SK-N-DZ (cell line): ENCODE measurements around the gene NUBP2.
"Not testable (repeated sequence)": the region's sequence is repeated elsewhere in the genome, so short reads cannot be mapped to it uniquely, and the experiment has no call there.

ENCODE experiments used
- DNase-seq: peaks from one replicate; pipeline ENCODE4 v3.0.0-alpha.2; 2015; ENCODE audit warnings: low spot score

NUBP2 gene

DNA sequence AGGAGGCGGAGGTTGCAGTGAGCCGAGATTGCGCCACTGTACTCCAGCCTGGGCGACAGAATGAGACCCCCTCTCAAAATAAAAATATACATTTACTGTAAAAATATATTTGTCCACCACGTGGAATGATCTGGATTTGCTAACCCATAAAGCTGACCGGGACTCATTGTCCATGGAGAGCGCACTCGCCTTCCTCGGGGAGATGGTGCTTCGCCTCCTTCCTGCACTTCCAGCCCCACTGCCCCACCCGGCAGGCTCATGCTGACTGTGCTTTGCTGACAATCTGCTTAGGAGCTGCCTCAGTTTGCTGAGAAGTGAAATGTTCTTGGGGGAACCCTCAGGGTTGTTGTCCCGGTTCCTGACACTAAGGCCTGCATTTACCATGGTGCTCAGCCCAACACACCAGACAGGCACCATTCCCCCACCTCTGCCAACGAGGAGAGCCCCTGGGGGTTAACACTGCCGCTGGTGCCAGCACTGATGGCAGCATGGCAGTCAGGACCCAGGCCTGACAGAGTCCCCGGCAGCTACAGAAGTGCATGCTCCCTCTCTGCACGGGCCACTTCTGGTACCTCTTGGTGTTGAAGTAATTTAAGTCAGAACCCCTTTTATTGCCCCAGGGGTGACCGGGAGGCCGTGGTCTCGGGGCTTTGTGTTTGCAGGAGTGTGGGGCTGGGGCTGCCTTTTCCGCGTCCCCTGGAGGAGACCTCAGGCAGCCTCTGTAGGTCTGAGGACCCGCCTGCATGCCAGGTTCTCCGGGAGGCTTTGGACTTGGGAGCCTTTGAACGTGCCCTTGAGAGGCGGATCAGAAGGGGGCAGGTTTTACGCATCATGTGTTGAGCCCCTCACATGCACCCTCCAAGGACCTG lies 2.5 kb downstream of the NUBP2 start:
- DNase-seq = no peak

DNA sequence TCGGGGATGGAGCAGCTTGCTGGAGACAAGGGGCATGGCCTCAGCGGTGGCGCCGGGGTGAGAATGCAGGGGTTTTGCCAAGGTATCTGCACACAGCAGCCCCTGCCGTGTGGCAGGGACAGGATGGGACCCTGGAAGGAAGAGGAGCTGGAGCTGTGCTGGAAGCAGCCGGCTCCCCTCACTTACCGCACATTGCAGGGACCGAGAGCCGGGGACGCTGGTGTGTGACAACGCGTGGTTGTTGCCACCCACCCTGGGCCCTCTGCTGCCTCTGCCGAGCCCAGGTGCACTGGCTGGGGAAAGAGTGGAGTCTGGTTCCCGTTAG lies 3.0 kb downstream of the NUBP2 start:
- DNase-seq = no peak

DNA sequence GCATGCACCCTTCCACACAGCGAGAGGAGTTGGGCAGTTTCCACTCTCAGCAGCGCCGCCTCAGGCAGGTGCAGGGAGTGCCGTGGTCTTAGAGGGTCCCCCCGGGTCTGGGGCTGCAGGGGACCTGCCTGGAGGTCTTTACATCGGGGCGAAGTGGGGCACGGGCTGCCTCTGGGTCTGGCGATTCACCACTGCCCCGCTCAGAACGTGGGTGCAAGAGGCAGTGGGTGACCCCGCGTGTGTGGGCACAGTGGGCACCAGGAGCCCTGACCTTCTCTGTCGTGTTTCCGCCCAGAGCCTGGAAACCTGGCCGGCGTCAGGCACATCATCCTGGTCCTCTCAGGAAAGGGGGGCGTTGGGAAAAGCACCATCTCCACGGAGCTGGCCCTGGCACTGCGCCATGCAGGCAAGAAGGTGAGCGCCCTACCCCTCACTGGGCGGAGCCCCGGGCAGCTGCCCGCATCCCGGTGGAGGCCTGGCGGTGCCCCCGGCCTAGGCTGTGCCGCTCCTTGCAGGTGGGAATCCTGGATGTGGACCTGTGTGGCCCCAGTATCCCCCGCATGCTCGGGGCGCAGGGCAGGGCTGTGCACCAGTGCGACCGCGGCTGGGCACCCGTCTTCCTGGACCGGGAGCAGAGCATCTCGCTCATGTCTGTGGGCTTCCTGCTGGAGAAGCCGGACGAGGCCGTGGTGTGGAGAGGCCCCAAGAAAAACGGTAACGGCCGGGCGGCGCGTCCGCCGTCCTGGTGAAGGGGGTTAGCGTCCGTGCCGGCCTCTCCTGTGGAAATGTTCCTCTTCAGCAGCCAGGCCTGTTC lies 3.7 kb downstream of the NUBP2 start:
- no peak for DNase-seq

DNA sequence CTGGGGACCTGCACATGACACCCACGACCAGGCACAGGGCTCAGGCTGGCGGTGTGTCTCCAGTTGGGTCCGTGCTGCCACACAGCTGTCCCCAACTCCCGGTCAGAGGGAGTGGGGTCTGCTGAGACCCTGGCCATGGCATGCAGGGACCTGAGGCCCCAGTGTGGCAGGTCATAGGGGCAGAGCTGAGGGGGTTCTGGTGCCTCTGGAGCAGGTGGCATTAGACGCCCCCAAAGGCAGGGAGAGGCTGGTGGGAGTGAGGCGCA lies 4.2 kb downstream of the NUBP2 start:
- no peak for DNase-seq

DNA sequence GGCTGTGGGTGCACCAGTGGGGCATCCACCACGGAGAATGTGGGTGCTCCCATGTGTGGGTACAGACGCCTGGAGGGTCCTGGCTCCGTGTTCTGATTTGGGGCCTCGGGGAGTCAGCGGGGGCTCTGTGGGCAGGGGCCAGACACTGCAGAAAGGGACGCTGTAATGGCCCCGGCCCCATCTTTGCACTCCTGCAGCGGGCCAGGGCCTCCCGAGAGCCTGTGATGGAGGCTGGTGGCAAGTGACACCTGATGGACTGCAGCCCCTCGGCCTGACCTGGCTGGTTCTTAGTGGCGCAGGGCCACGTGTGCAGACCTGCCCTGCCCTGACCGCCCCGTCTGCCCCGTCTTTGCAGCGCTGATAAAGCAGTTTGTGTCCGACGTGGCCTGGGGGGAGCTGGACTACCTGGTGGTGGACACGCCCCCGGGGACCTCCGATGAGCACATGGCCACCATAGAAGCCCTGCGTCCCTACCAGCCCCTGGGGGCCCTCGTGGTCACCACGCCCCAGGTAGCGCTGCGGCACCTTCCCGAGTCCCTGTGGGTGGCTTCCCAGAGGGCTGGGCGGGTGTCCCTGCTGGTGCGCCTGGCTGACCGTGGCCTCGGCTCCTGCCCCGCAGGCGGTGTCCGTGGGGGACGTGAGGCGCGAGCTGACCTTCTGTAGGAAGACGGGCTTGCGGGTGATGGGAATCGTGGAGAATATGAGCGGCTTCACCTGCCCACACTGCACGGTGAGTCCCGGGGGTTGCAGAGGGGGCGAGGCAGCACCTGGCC lies 4.7 kb downstream of the NUBP2 start:
- no peak for DNase-seq

DNA sequence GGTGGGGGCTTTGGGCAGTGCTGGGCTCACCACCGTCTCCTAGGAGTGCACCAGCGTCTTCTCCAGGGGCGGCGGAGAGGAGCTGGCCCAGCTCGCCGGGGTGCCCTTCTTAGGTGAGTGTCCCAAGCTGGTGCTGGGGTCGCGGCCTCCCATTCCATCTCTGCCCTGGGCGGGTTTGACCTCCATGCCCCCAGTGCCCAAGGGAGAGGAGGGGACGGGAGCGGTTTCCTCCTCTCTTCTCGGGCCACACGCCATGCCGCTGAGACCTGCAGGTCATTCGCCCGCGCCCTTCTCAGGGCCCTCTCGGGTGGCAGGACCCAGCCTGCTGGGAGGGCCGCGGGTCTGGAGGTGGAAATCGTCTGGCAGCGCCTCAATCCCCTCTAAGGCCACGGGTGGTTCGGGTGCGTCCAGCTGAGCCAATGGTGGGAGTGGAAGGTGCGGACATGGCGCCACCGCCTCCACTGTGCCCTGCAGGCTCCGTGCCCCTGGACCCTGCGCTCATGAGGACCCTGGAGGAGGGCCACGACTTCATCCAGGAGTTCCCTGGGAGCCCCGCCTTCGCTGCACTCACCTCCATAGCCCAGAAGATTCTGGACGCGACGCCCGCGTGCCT lies 5.4 kb downstream of the NUBP2 start:
- no peak for DNase-seq

DNA sequence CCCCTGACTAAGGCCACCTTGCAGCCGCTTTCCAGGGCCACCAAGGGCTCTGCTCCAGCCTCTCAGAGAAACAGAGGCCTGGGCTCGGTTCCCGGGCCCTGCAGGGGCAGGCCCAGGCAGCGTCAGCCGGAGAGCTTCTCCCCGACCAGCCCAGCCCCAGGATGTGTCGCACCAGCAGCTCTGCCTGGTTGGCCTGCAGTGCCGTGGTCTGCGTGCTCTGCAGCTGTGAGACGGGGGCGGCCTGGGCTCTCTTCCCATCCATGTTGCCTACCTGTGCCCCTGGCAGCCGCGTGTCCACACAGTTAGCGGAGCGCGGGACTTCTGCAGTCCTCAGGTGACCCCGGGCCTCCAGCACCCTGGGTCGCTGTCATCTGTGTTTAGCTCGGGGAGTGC lies 5.9 kb downstream of the NUBP2 start:
- DNase-seq = no peak

DNA sequence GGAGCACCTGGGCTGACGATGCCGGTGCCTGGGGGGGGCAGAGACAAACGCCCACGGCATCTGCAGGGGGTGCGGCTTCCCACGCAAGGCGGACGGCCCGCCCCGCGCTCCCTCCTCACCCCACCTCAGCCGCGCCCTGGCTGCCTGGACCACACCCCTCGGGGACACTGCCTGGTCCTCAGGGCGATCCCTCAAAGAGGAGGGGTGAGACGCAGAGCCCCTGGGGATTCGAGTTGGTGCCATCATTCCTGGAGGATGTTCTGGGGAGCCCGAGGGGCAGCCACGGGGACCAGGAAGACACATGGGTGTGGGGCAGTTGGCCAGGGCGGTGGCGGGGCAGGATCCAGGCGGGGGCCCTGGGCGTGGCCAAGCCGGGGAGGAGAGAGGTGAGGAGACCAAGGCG lies 6.9 kb downstream of the NUBP2 start:
- no peak for DNase-seq

DNA sequence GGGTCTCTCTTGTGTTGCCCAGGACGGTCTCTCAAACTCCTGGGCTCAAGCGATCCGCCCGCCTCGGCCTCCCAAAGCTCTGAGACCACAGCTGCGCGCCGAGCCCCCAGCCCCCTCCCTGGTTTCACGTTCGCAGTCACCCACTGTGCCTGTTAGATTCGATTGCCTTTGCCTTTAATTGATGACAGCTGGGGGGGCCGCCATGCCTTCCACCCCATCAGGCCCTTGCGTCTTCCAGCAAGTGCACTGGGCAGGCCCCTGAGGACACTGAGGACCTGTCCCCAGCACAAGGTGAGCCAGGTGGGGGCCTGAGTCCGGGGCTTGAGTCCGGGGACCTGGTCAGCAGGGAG lies 7.5 kb downstream of the NUBP2 start:
- DNase-seq = no peak

DNA sequence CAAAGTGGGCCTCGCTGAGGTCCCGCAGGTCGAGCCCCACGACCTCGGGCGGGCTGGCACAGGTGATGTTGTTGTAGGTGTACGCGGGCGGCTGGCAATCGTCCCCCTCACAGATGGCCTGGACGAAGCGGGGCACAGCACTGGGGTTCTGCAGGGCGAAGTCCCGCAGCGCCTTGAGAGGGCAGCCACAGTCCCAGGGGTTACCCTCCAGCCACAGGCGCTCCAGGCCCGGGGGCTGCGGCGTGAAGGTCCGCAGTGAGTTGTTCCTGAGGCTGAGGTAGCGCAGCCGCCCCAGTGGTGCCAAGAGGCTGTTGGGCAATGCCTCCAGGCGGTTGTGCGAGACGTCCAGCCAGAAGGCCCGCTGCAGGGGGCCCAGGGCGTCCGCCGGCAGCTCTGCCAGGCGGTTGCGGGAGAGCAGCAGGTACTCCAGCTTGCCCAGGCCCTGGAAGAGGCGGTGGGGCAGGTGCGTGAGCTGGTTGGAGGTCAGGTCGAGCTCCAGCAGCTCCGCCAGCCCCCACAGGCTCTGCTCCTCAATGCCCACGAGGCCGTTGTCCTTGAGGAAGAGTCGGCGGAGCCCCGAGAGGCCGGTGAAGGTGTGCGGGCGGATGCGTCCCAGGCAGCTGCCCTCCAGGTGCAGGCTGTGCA lies 8.0 kb downstream of the NUBP2 start:
- DNase-seq = no peak

DNA sequence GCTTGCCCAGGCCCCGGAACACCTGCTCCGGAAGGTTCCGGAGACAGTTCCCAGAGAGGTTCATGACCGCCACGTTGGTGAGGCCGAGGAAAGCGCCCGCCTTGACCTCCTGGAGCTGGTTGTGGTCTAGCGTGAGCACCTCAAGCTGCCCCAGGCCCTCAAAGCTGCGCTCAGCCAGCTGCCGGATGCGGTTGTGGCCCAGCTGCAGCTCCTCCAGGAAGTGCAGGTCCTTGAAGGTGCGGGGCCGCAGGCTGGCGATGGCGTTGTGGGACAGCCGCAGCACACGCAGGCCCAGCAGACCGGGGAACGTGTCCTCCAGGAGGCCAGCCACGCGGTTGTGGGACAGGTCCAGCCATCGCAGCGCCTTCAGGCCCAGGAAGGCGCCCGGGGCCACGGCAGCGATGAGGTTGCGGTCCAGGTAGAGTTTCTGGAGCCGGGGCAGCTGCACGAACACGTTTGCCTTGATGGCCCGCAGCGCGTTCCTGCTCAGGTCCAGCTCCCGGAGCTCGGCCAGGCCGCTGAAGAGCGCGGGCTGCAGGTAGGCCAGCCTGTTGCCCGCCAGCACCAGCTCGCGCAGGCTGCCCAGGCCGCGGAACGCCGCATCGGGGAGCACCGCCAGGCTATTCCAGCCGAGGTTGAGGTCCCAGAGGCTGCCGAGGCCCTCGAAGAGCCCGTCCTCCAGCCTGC lies 8.6 kb downstream of the NUBP2 start:
- no peak for DNase-seq

DNA sequence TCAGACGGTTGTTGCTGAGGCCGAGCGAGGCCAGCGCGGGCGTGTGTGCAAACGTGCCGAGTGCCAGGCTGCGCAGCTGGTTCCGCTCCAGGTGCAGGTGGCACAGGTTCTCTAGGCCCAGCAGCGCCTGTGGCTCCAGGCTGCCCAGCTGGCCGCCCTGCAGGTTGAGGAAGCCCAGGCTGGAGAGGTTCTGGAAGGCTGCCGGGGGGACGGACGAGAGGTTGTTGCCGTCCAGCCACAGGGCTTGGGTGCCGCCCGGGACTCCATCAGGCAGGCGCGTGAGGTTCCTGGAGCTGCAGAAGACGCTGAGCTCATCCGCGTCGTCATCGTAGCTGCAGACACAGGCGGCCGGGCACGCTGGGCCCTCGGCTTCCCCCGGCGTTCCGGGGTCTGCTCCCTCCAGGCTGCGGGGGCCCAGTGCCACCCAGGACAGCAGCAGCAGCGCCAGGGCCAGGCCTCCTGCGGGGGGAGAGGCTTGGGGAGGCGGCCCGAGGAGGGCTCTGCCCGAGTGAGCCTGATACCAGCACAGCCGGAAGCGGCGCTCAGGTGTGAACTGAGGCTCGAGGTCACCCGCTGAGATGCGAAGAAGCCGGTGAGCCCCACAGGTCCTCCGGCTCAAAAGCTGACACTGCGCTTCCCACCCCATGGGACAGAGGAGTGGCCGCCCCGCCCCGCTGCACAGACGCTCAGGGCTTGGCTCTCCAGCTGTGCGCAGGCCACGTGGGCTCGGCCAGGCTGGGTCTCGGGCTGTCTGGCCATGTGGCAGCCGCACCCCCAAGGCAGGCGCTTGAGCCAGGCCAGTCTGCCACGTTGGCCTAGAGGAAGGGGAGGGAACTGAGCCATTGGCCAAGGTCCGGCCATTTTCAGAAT lies 9.4 kb downstream of the NUBP2 start:
- no peak for DNase-seq

DNA sequence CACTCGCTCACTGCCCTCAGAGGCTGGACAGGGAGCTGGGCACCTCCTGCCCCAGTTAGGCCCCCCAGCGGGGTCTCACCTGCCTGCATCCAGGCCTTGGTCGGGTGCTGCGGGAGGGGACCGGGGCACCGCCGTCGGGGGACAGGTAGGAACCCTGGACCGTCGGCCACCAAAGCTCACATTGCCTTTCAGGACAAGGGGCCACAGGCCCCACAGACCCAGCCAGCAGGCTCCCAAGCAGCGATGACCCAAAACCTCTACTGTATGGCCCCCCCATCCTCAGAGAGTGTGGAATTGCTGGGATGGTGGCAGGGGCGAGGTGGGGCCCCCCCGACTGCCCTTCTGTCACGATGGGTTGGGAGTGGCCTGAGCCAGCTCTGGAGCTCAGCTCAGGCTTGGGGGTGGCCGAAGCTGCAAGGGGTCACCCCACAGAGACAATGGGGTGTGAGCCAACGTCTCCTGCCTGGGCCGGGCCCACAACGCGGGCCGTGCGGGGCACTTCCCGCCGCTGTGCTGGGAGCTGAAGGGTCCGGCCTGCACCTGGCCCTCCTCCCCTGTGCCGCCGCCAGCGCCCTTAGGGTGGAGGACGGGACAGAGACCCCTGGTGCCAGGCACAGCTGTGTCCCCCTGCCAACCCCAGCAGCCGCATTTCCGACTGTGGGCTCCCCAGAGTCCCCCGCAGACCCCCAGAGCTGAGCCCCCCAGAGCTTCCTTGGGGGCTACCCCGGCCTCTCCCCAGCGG lies 10.2 kb downstream of the NUBP2 start:
- DNase-seq = no peak

DNA sequence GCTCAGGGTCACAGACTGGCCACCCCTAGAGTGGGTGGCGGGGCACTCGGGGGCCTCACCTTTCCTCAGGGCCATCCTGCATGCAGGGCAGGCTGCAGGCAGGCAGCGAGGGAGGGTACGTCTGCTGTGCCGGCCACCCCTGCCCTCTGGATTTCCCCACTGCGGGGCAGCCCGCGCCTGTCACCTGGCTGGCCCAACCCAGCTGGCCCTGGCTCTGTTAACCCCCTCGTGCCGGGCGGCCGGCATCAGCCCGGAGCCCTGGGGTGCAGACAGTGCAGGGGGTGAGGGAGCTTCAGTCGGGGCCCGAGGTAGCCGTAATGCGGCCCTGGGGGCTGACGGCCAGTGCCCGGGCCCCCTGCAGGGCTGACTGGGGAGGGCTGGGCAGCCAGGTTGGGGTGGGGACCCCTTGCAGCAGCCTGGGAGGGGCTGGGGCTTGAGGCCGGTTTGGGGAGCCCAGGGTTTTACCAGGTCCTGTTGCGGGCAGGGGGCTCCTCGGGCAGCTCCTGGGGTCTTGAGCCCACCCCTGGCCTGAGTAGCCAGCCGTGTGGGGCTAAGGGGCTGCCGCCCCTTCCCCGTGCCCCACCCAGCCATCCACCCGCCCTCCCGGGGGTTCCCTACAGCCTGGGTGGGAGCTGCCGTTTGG lies 10.9 kb downstream of the NUBP2 start, which contains the start of gene IGFALS:
Gene IGFALS, minus strand, starts transcription at position 128 of the 643 bp plus-strand sequence. Its CDS starts 53 bp downstream, at position 75.
- no peak for DNase-seq

DNA sequence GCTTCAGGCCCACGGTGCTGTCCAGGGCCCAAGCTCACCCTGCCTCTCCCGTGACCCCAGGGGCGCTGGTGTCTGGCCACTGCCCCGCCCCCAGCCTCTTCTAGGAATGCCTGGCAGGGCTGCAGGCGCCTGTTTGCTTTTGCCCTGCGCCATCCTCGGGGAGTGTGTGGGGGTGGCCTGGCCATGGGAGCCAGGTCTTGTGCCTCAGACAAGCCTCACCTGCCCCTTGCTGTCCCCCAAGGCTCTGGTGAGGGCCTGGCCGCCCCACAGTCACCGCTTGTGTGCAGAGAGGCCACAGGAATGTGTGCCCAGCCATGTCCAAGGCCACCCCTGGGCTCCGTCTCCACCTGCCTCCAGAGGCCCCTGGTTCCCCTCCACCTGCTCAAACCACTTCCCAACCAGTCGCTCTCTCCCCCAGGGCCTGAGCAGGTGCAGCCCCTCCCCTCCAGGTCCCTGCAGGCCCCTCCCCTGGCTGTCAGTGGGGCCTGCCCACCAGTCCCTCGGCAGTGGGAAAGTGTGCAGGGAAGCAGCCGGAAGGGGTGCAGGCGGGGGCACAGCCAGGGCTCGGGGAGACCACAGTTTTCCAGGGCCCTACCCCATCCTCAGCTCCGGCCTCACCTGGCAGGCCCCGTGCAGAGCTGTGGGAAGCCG lies 11.6 kb downstream of the NUBP2 start:
- DNase-seq = no peak

DNA sequence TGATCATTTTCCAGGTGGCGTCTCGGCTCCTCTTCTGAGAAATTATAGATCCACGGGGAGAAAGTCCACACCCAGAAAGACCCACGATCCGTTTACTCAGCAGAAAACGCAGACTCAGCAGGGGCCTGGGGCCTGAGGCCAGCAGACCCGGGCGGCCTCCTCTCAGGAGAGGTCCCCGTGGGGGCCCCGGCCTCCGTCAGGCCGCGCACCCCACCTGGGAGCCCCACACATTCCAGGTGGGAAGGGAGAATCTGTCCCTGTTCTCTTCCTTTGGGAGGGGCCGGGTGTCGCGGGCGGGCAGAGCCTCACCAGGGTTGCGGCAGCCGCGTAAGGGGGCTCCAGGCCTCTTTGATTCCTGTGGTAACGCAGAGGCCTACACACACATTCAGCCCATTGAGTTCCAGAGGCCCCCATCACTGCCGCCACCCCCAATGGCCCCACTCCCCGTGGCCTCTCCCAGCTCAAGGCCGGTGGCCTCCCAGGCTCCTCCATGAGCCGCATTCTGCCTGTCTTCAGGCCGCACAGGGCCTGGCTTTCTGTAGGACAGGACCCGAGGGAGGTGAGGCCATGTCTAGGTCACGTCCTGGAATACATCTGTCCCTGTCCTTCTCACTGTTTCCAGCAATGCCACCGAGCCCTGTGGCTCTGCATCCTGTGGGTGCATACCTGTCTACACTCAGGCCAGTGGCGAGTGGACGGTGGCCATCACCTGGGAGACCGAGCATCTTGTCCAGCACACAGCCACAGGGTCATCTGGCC lies 12.3 kb downstream of the NUBP2 start:
- no peak for DNase-seq

DNA sequence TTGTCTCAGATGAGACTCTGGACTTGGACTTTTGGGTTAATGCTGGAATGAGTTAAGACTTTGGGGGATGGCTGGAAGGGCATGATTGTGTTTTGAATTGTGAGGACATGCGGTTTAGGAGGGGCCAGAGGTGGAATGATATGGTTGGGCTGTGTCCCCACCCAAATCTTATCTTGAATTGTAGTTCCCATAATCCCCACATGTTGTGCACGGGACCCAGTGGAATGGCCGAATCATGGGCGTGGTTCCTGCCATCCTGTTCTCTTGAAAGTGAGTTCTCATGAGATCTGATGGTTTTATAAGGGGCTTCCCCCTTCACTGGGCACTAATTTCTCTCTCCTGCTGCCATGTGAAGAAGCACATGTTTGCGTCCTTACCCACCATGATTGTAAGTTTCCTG lies 16.5 kb downstream of the NUBP2 start:
- DNase-seq = not testable (repeated sequence)
